ENCODE measurements around the gene REG4.
A peak's percentile ranks its signal among the peaks of the same experiment; 100 is the strongest.

The REG4 gene

DNA sequence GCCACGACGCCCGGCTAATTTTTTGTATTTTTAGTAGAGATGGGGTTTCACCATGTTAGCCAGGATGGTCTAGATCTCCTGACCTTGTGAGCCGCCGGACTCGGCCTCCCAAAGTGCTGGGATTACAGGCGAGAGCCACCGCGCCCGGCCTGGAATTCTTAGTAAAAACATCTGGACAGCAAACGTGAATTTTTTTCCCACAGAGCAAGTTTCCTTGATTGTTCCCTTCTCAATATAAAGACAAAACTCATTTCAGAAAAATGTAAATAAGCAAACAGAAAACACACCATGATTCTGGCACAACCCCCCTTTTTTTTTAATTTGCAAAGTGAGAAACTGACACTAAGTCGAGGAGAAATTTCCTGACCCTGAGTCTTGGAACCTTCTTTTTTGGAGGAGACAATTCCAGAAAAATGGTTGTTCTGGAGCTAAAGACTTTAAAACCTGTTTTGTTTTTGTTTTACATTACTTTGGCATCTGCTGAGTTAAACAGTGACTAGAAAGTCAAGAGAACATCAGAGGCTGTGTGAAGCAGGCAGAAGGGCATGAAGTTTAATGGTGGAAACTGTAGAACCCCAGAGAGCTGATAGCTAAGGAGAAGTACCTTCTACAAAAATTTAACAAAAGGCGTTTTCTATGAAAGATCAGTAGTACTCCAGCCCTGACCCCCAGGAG is 32.2 kb downstream of the REG4 start:
- Mint-ChIP-seq H3K9me3 (no peaks in the 10 kb centered on the region), H3K4me3 (no peak overlapping the region), H3K4me1 (no peaks in the 10 kb centered on the region), H3K36me3 (no peaks in the 10 kb centered on the region), H3K27ac (no peak overlapping the region), H3K27me3 (peaks cover 32% of the 10 kb centered on the region)
- no peak for ATAC-seq

DNA sequence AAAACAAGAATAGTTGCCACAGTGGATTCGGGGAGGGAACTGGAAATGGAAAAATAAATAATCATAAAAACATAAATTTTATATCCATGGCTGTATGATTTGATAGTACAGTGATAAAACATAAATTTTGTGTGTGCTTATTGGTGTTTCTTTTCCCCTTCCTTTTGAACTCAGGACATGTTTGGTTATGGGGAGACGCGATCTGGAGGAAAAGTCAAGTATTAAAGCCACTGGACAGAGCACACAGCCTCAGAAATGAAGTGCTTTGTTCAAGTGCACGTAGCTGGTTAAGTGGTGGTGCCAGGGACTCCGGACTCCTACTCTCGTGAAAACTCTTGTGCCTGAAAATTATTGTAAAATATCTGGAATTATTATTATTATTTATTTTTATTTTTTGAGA is 32.9 kb downstream of the REG4 start:
- Mint-ChIP-seq H3K27me3 (peaks cover 25% of the 10 kb centered on the region), H3K36me3 (no peaks in the 10 kb centered on the region), H3K4me1 (no peaks in the 10 kb centered on the region), H3K27ac (no peak overlapping the region), H3K9me3 (no peaks in the 10 kb centered on the region), H3K4me3 (no peak overlapping the region)
- ATAC-seq, result no peak

DNA sequence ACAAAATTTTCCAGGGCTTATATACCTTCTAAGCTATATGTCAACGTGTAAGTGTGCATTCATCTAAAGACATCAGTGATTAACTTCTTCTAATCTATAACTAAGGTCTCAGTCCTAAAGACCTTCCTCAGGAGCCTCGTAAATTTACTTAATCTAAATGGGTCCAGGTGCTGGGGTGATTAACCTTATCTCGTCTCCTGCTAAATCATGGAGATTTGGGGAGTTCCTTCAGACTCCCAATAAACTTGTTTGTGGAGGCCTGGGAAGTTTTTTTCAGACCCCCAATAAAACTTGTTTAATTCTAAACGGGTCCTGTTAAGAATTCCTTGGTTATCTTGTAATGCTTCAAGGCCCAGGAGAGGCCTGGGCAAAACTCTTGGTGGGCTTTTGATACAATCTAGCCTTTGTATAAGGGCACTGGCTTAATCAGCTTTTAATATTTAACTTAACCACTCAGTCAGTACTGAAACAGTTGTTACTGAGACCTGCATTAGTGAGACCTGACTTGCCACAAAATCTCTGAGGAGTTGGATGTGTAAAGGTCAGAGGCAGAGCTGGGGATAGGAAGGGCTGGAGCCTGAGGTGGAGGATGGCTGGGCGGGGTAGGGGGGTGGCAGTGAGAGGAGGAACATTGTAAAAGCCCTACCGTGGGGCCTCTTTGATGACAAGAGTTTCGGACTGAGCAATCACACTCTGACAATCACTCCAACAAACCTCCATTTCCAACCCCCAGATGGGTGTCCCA is 36.3 kb downstream of the REG4 start:
- Mint-ChIP-seq H3K36me3 (no peaks in the 10 kb centered on the region), H3K4me3 (no peak overlapping the region), H3K9me3 (no peaks in the 10 kb centered on the region), H3K27ac (no peak overlapping the region), H3K27me3 (peaks cover 23% of the 10 kb centered on the region), H3K4me1 (no peaks in the 10 kb centered on the region)
- ATAC-seq, result peak; percentile 16

DNA sequence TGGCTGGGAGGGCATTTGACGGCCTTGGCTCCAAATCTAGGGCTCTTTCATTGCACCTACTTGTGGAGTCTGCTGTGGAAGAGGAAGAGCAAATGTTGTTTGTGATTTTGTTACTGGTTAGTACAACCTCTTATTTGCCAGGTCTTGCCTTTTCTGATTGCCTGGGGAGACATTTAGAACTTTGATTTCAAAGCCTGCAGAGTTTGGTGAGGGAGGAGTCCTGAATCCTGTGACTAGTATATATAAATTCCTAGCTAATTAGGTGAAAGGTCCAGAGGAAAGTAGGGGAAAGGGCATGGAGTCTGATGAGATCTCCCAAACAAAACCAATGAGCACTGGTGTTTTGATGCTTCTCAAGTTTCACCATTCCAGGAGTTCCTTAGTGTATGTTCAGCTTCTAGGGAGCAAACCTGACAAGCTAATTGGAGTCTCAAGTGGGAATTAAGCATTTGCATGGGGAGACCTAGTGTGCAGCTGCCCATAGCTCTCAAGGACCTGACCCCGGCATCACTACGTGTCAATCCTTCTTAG is 37.5 kb downstream of the REG4 start:
- Mint-ChIP-seq H3K36me3 (no peaks in the 10 kb centered on the region), H3K27ac (no peak overlapping the region), H3K27me3 (peaks cover 23% of the 10 kb centered on the region), H3K9me3 (no peaks in the 10 kb centered on the region), H3K4me1 (no peaks in the 10 kb centered on the region), H3K4me3 (no peak overlapping the region)
- no peak for ATAC-seq

DNA sequence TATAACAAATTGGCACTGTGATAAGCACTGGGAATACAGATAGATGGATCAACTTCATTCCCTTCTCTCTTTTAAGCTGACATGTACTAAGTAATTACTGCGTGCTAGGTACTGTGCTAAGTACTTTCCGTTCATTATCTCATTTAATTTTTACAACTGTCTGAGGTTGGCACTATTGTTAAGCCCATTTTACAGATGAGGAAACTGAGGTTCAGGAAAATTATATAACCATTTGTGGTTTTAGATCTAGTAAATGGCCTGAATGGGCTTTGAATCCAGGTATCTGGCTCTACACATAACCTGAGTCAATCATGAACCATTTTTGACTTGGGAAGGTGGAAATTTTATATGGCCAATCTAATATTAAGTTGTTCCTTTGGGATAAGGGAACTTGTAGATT is 39.0 kb downstream of the REG4 start:
- Mint-ChIP-seq H3K36me3 (no peaks in the 10 kb centered on the region), H3K4me1 (no peaks in the 10 kb centered on the region), H3K27ac (no peak overlapping the region), H3K27me3 (peaks cover 18% of the 10 kb centered on the region), H3K9me3 (no peaks in the 10 kb centered on the region), H3K4me3 (no peak overlapping the region)
- no peak for ATAC-seq

DNA sequence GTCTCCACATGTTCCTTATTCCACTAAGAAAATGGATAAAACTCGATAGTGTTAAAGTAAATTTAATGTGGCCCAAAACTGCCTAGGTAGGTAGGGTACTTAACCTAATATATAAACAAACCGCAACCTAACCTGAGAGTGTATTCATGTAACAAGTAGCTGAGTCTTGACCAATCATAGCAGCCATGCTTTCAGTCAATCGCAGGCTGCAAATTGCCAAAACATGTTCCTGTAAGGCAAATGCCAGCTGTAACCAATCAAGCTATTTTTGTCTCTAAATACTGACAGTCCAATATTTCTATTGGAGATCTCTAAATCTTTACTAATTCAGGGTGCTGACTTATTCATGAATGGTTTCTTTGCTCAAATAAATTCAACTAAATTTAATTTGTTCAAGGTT is 39.5 kb downstream of the REG4 start:
- Mint-ChIP-seq H3K27me3 (peaks cover 22% of the 10 kb centered on the region), H3K36me3 (no peaks in the 10 kb centered on the region), H3K9me3 (no peaks in the 10 kb centered on the region), H3K4me3 (no peak overlapping the region), H3K4me1 (no peaks in the 10 kb centered on the region), H3K27ac (no peak overlapping the region)
- no peak for ATAC-seq

DNA sequence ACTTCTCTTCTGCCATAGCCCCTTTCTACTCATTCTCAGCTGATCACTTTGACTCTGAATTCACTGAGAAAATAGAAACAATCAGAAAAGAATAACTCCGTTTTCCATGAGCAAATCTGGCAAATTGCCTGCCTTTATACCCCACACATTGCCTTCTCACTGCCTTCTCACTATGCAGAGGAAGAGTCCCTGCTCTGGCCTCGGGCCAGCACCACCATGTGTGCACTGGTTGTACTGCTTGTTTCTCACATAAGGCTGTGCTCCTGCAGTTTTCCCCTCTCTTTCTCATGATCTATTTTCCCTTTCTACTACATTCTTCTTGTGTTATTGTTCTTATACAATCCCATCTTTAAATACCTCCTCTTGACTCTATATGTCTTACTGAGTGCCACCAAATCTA is 40.2 kb downstream of the REG4 start:
- peaks cover 15% of the 10 kb centered on the region for H3K27me3 Mint-ChIP-seq
- H3K27ac Mint-ChIP-seq, result no peak overlapping the region
- H3K9me3 Mint-ChIP-seq, result no peaks in the 10 kb centered on the region
- no peaks in the 10 kb centered on the region for H3K4me1 Mint-ChIP-seq
- no peak for ATAC-seq
- H3K4me3 Mint-ChIP-seq, result no peak overlapping the region
- no peaks in the 10 kb centered on the region for H3K36me3 Mint-ChIP-seq

DNA sequence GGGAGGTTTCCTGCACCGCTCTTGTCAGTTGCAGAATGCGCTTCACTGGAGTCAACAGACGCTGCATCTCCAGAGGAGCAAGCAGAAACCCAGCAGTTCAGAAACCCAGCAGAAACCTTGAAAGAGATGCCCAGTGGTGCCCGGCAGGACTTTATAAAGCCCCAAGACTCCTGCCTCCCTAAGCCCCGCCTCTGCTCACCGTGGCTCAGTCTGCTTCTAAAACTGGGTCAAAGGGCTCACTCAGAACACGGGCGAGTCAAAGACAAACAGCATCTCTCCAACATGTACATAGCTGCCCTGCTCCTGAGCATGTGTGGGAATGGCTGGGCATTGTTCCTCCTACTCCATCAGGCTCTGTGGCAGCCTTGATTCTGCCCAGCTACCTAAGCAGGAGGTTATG is 42.5 kb downstream of the REG4 start, which contains the start of gene HMGCS2:
TSS of gene HMGCS2 (minus strand) at position 128 of the 400 bp plus-strand sequence. CDS start at position 67, 61 bp downstream.
- no peak within 1 kb of the TSS for H3K27ac Mint-ChIP-seq
- H3K4me1 Mint-ChIP-seq, result no peaks in the 10 kb centered on the region
- ATAC-seq, result peak; percentile 31
- H3K9me3 Mint-ChIP-seq, result no peaks in the 10 kb centered on the region
- no peak within 1 kb of the TSS for H3K4me3 Mint-ChIP-seq
- no peaks in the 10 kb centered on the region for H3K36me3 Mint-ChIP-seq
- H3K27me3 Mint-ChIP-seq, result peaks cover 9% of the 10 kb centered on the region

DNA sequence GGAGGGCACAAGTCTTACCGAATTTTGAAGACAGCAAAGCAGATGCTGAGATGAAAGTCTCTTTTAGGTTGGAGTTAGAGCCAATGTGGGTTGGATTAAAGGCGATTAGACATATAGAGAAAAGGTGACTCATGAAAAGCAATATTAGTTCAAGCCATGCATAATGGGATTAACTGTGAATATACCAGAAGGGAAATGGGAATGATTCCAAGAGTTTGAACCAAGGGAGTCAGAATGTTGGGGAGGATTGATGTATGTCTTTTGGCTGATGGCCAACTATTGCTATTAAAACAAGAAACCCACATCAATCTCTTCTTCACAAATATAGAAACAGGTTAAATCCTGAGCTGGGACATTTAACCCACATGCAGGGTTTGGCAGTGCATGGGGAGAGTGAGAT is 43.8 kb downstream of the REG4 start:
- H3K27me3 Mint-ChIP-seq, result peaks cover 9% of the 10 kb centered on the region
- no peak overlapping the region for H3K4me3 Mint-ChIP-seq
- no peaks in the 10 kb centered on the region for H3K9me3 Mint-ChIP-seq
- no peaks in the 10 kb centered on the region for H3K36me3 Mint-ChIP-seq
- no peaks in the 10 kb centered on the region for H3K4me1 Mint-ChIP-seq
- H3K27ac Mint-ChIP-seq, result no peak overlapping the region
- no peak for ATAC-seq

DNA sequence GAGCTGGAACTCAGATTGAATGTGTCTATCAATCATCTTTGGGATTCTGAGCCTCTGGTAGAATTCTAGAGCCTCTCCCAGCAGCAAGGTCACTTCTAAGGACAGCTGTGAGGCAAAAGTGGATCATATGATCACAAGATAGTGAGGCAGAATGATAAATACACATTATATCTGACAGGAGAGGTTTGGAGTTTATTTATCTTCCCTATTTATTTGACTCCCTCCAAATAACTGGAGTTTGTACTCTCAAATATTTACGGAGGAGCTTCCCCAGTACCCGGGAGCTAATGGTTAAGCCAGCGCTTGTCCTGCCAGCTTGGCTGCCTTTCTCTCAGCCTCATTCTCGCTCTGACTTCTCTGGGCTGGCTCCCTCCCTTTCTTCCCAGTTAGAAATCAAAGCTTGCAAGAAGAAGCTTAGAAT is 44.9 kb downstream of the REG4 start:
- H3K36me3 Mint-ChIP-seq, result no peaks in the 10 kb centered on the region
- no peak overlapping the region for H3K27ac Mint-ChIP-seq
- peaks cover 9% of the 10 kb centered on the region for H3K27me3 Mint-ChIP-seq
- H3K4me3 Mint-ChIP-seq, result no peak overlapping the region
- no peak for ATAC-seq
- no peaks in the 10 kb centered on the region for H3K9me3 Mint-ChIP-seq
- no peaks in the 10 kb centered on the region for H3K4me1 Mint-ChIP-seq

DNA sequence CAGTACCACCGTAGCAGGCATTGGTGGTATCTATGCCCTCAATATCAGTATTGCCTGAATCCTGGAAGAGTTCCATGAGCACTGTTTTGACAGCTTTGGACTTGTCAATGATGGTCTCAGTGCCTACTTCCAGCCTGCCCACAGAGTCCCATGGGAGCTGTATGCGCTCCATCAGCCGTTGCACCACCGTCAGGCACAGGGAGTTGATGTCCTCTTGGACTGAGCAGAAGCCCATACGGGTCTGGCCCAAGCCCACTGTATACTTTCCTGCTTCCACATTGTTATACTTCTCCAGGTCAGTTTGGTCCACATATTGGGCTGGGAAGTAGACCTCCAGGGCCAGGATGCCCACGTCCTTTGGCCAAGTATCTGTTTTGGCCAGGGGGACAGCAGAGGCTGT is 47.0 kb downstream of the REG4 start:
- Mint-ChIP-seq H3K4me3 (no peak overlapping the region), H3K27me3 (peaks cover 9% of the 10 kb centered on the region), H3K4me1 (no peaks in the 10 kb centered on the region), H3K9me3 (no peaks in the 10 kb centered on the region), H3K36me3 (no peaks in the 10 kb centered on the region), H3K27ac (no peak overlapping the region)
- peak; percentile 21 for ATAC-seq

DNA sequence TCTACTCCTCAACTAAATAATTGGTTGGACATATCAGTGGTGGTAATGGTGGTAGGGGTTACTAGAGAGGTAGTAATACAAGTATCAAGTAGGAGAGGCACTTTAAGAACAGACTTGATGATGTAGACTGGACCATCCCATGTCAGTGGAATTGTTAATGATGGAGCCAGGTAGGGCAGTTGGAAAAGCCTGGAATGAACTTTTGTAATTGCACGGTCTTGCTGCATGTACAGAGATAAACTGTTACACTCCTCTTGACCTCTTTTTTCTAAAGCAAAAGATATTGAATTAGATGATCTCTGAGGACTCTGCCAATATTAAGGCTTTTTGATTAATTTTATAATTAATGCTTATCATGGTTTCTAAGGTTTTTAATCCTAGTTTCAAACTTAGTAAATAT is 48.3 kb downstream of the REG4 start:
- H3K27ac Mint-ChIP-seq, result no peak overlapping the region
- no peaks in the 10 kb centered on the region for H3K36me3 Mint-ChIP-seq
- no peak for ATAC-seq
- no peaks in the 10 kb centered on the region for H3K9me3 Mint-ChIP-seq
- H3K27me3 Mint-ChIP-seq, result peaks cover 9% of the 10 kb centered on the region
- H3K4me1 Mint-ChIP-seq, result no peaks in the 10 kb centered on the region
- H3K4me3 Mint-ChIP-seq, result no peak overlapping the region

DNA sequence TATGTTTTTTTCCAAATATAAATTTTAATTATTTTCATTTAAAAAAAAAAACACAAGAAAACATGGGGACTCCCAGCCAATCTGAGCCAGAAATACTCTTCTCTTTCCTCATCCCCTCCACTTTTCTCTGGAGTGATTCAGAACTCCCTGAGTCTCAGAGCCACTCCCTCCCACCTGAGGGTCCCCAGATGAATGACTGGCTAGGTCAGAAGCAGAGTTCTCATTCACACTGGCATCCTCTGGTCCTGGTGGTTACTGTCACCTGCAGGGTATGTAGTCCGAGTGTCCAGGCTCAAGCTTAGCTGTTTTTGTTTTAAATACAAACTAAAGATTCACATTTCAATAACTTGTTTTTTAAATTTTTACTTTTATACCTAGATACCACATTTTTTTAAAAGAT is 48.9 kb downstream of the REG4 start:
- Mint-ChIP-seq H3K9me3 (no peaks in the 10 kb centered on the region), H3K36me3 (no peaks in the 10 kb centered on the region), H3K27me3 (peaks cover 10% of the 10 kb centered on the region), H3K27ac (no peak overlapping the region), H3K4me1 (no peaks in the 10 kb centered on the region), H3K4me3 (no peak overlapping the region)
- no peak for ATAC-seq

DNA sequence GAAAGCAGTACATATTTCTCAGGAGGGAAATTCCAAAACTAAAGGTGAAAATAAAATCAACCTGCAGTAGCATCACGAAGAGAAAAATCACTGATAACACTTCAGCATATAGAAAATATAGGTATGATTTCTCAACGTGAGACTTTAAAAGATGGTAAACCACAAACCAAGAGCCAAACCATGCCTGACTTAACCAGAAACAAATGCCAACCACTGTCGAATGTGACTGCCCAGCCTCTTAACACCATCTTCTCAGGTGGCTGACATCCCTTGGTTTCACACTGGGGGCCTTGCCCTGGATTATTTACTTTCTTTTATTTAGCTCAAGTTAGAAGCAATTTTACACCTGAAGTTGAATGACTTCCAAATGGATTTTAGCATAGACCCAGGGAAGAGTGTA is 52.7 kb downstream of the REG4 start:
- Mint-ChIP-seq H3K4me3 (no peak overlapping the region), H3K4me1 (no peaks in the 10 kb centered on the region), H3K36me3 (no peaks in the 10 kb centered on the region), H3K27ac (no peak overlapping the region), H3K9me3 (no peaks in the 10 kb centered on the region), H3K27me3 (peaks cover 29% of the 10 kb centered on the region)
- no peak for ATAC-seq

DNA sequence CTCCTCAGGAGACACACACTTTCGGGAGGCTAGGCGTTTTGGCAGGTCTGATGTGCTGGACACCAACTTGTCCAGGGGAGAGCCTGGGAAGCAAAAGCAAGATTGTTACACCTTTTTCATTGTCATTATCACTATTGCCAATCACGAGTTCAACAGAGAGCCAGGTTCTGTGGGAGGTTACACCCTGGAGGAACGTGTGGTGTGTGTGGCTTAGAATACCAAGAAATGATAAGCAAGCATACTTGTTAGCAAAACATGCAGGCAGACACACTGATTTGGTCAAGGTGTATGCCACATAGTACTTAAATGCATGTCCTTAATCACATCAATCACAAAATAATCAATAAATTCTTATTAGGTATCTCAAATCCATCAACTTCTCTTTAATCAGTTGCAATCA is 58.7 kb downstream of the REG4 start:
- ATAC-seq, result no peak
- Mint-ChIP-seq H3K27ac (no peak overlapping the region), H3K9me3 (no peaks in the 10 kb centered on the region), H3K36me3 (no peaks in the 10 kb centered on the region), H3K27me3 (peaks cover 57% of the 10 kb centered on the region), H3K4me3 (no peak overlapping the region), H3K4me1 (no peaks in the 10 kb centered on the region)

DNA sequence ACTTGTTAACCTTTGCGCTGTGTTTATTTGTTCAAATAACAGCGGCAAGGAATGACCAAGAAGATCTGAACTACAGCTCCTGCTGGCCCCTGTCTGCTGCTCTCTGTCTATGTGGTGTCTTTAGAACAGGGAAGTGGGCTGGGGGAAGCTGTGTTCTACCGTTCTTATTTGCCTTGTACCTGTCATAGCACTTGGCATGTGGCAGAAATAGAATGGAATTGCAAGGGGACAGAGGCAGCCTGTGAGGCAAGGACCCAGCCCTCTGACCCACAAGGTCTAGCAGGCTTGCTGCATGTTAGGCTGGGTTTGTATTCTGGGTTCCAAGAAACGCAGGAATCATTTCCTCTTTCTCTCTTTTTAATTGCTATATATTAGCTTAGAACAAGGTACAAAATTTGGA is 63.2 kb downstream of the REG4 start:
- no peaks in the 10 kb centered on the region for H3K36me3 Mint-ChIP-seq
- no peaks in the 10 kb centered on the region for H3K9me3 Mint-ChIP-seq
- no peak for ATAC-seq
- peaks cover 27% of the 10 kb centered on the region for H3K27me3 Mint-ChIP-seq
- H3K4me3 Mint-ChIP-seq, result no peak overlapping the region
- H3K27ac Mint-ChIP-seq, result no peak overlapping the region
- H3K4me1 Mint-ChIP-seq, result peaks cover 9% of the 10 kb centered on the region
